Vagina (tissue), 2 donors: Measurements from ENCODE around the gene TMEM62. TPM values are rescaled to one million over a fixed set of nuclear protein-coding genes. Genes with fewer than 3 reads are reported as not detected.
A peak's percentile ranks its signal among the peaks of the same experiment; 100 is the strongest.
"Not testable (repeated sequence)": the region's sequence is repeated elsewhere in the genome, so short reads cannot be mapped to it uniquely, and the experiment has no call there.

Experiments
- DNase-seq, 2 donors: peaks; one replicate each; pipeline ENCODE4 v3.0.0-alpha.2; 2017; ENCODE audit errors: extremely low spot score in 2 of 2
- H3K27ac ChIP-seq: fragments of 200-600 bp; sonication (generic); one replicate; pipeline ENCODE4 v1.5.1; 2019
- H3K27me3 ChIP-seq: fragments of 200-600 bp; sonication (generic); one replicate; pipeline ENCODE4 v1.5.1; 2019
- H3K36me3 ChIP-seq, 2 donors: fragments of 200-600 bp; sonication (generic); one replicate each; pipeline ENCODE4 v1.5.1; 2017 to 2019
- H3K4me1 ChIP-seq: fragments of 200-600 bp; sonication (generic); one replicate; pipeline ENCODE4 v1.5.1; 2019
- H3K4me3 ChIP-seq, 2 donors: fragments of 200-600 bp; sonication (generic); 1 replicate in 1 of 2; 2 replicates in 1 of 2; pipeline ENCODE4 v1.5.1; 2016 to 2019
- H3K9me3 ChIP-seq: fragments of 200-600 bp; sonication (generic); one replicate; pipeline ENCODE4 v1.5.1; 2019
- CTCF ChIP-seq, 3 experiments: fragments of 450-650 bp in 2 of 3; fragments of 200-600 bp in 1 of 3; sonication (generic) in 1 of 3; IDR thresholded peaks; one replicate each; pipeline ENCODE4 v1.5.1; 2017 to 2019; ENCODE audit warnings: antibody characterized with exemption in 3 of 3, mild to moderate bottlenecking in 2 of 3, moderate library complexity in 2 of 3
- POLR2A ChIP-seq, 2 donors: fragments of 450-650 bp; IDR thresholded peaks; one replicate each; pipeline ENCODE4 v1.6.1; 2017; ENCODE audit warnings: antibody characterized with exemption in 2 of 2, mild to moderate bottlenecking in 2 of 2, moderate library complexity in 2 of 2
- POLR2AphosphoS5 ChIP-seq, 2 donors: sonication (generic); formaldehyde crosslinking; IDR thresholded peaks; one replicate each; pipeline ENCODE4 v1.9.0; 2017; ENCODE audit warnings: antibody characterized with exemption in 2 of 2, mild to moderate bottlenecking in 2 of 2, low read depth in 1 of 2; ENCODE audit not compliant: insufficient read depth in 1 of 2
- intact Hi-C: fragments of 100-400 bp; cut with DNase I; formaldehyde crosslinking; loops from one replicate; pipeline ENCODE4 v1.15.1; 2023
- total RNA-seq: library from RNA; depleted of rRNA; stranded (reverse); fragments of >200 nt; gene quantifications from one replicate; pipeline ENCODE4 v1.2.3, GENCODE V29; 2016

TMEM62 gene
- total RNA-seq, 1 donor from 2014 or later, result 86.9 TPM

- H3K9me3 ChIP-seq, result no peaks in the 10 kb centered on the region
- no peak for TF ChIP-seq POLR2A (IDR thresholded peaks at IDR 0.05)
- TF ChIP-seq CTCF (IDR thresholded peaks at IDR 0.05), result peak; percentile 39 to 69 (median 60)
- H3K4me1 ChIP-seq, result no peaks in the 10 kb centered on the region
- intact Hi-C loops, result loop anchor here (5.0 kb wide), 1 partner anchor 62 kb away; no protein-coding TSS in a partner anchor
- H3K27ac ChIP-seq, result no peak overlapping the region
- no peak for DNase-seq
- H3K36me3 ChIP-seq, result no peaks in the 10 kb centered on the region
- no peak overlapping the region for H3K4me3 ChIP-seq
- no peaks in the 10 kb centered on the region for H3K27me3 ChIP-seq
These were observed 92.0 kb downstream of the TMEM62 start for GRCh38 chr15:43225201-43225949.

- not testable (repeated sequence) for H3K4me1 ChIP-seq, H3K9me3 ChIP-seq, H3K27ac ChIP-seq, H3K36me3 ChIP-seq, H3K4me3 ChIP-seq, DNase-seq, H3K27me3 ChIP-seq
- intact Hi-C loops, result loop anchor here (5.0 kb wide), 1 partner anchor 61 kb away; no protein-coding TSS in a partner anchor
These were observed 92.5 kb downstream of the TMEM62 start for GRCh38 chr15:43225950-43226255.

- no peak for TF ChIP-seq POLR2AphosphoS5 (IDR thresholded peaks at IDR 0.05; ENCODE audit: insufficient read depth in 1 of 2, low read depth in 1 of 2)
- no peak for TF ChIP-seq POLR2A (IDR thresholded peaks at IDR 0.05)
- no peak for TF ChIP-seq CTCF (IDR thresholded peaks at IDR 0.05)
- no peak overlapping the region for H3K4me3 ChIP-seq
- H3K27ac ChIP-seq, result no peak overlapping the region
- H3K9me3 ChIP-seq, result no peaks in the 10 kb centered on the region
- H3K27me3 ChIP-seq, result no peaks in the 10 kb centered on the region
- H3K36me3 ChIP-seq, result no peaks in the 10 kb centered on the region
- intact Hi-C loops, result loop anchor here (5.0 kb wide), 1 partner anchor 61 kb away; no protein-coding TSS in a partner anchor
- DNase-seq, result no peak
- no peaks in the 10 kb centered on the region for H3K4me1 ChIP-seq
These were observed 93.3 kb downstream of the TMEM62 start for GRCh38 chr15:43226436-43227305.

- Histone ChIP-seq H3K27ac (peak overlapping the region; percentile 34), H3K4me3 (no peak overlapping the region), H3K36me3 (no peaks in the 10 kb centered on the region), H3K4me1 (no peaks in the 10 kb centered on the region), H3K27me3 (no peaks in the 10 kb centered on the region), H3K9me3 (no peaks in the 10 kb centered on the region)
- no peak for TF ChIP-seq CTCF (IDR thresholded peaks at IDR 0.05)
- TF ChIP-seq POLR2AphosphoS5 (IDR thresholded peaks at IDR 0.05; ENCODE audit: insufficient read depth in 1 of 2, low read depth in 1 of 2), result no peak
- no peak for TF ChIP-seq POLR2A (IDR thresholded peaks at IDR 0.05)
- DNase-seq, result no peak
- intact Hi-C loops, result loop anchor here (5.0 kb wide), 1 partner anchor 57 kb away; no protein-coding TSS in a partner anchor
These were observed 96.6 kb downstream of the TMEM62 start for GRCh38 chr15:43229977-43230376.

GRCh38 chr15:43230640-43231115 lies 97.3 kb downstream of the TMEM62 start:
- H3K27me3 ChIP-seq, result no peaks in the 10 kb centered on the region
- intact Hi-C loops, result no loop called here
- no peak overlapping the region for H3K27ac ChIP-seq
- no peaks in the 10 kb centered on the region for H3K4me1 ChIP-seq
- H3K36me3 ChIP-seq, result no peaks in the 10 kb centered on the region
- peak in 1 of 2 donors; percentile 91 for DNase-seq
- TF ChIP-seq POLR2AphosphoS5 (IDR thresholded peaks at IDR 0.05; ENCODE audit: insufficient read depth in 1 of 2, low read depth in 1 of 2), result peak in 1 of 2 donors; percentile 30
- no peak for TF ChIP-seq POLR2A (IDR thresholded peaks at IDR 0.05)
- no peak overlapping the region for H3K4me3 ChIP-seq
- H3K9me3 ChIP-seq, result no peaks in the 10 kb centered on the region
